Activated CD4-positive, alpha-beta T cell treated with anti-CD3 and anti-CD28 coated beads, Interleukin-2, amount 50 U/mL, for 4 hours (primary cell): ENCODE data around the gene RARA.

ENCODE experiments used
- DNase-seq, 2 experiments: peaks; one replicate each; pipeline ENCODE4 v3.0.0-alpha.2; 2020

The RARA gene

GRCh38 chr17:40317345-40317873, 8.4 kb downstream of the RARA start:
- DNase-seq, result peak in 1 of 2 experiments; percentile 47

GRCh38 chr17:40317880-40318829, 9.2 kb downstream of the RARA start:
- DNase-seq, result peak; percentile 87 to 88

GRCh38 chr17:40318830-40319391, 9.9 kb downstream of the RARA start:
- DNase-seq, result no peak

GRCh38 chr17:40319651-40320540, 10.9 kb downstream of the RARA start:
- DNase-seq, result peak; percentile 76 to 84

DNA sequence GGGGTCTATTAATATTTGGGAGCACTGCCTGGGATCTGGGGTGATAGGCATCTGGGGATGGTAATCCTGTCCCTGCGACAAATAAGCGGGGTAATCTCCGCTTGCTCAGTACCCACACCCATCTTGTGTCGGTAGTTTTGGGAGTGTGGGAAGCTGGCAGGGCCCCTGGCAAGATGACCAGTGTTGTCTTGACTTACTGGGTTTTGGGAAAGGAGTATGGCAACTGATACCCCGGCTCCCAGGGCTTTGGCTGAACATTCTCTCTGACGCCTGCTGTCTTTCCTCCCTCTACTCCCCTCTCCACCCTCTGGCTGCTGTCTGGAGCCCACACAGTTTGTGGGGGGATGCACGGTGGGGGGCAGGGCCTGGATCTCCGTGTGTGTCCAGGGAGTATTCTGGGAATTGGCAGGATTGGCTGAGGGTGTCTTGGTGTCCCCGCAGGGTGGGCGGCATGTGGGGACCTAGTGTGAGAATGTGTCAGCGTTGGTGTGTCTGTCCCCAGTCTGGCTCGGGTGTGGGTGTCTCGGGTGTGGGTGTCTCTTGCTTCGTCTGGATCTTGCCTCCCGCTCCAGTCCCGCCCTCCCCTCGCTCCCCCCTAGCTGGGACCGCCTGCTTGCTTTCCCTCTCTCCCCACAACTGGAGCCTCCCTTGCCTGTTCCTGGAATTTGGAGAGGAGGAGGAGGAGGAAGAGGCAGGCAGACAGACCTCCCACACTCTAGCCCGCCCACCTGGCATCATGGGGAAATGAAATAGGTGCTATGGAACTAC, 12.0 kb downstream of the RARA start:
- peak; percentile 59 to 68 for DNase-seq

DNA sequence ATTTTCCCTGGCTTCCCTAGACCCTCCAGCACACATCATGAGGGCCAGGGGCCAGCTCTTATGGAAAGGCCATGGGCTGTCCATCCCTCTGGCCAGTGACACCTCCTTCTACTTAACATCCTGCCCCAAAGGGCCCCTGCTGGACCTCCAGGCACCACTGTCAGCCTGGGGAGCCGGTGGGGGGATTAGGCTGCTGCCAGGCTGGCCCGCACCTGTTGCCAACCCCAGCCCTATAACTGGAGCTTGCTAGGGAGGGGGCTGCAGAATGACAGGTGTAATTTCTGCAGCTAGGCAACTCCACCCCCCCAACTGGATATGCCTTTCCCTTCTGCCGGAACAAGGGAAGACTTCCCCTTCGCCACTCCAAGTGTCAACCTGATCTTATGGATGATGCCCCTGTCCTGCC, 12.5 kb downstream of the RARA start:
- no peak for DNase-seq

DNA sequence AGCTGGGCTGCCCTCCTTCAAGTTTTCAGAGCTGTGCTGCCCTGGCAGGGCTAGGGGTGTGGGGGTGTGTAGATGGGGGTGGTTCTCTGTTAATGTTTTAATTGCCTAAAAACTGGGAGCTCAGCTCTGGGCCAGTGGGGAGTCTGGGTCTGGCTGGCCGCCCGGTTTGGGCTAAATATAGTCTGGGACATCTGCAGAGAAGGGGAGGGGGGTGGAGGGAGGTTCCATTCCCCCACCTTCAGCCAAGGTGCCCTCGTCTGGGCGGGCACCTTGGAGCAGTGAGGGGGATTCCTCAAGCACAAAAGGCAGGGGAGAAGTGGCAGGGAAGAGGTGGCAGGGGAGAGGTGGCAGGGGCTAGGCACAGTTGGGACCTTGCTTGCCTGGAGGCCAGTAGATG, 13.0 kb downstream of the RARA start:
- DNase-seq, result no peak

GRCh38 chr17:40322358-40323315, 13.7 kb downstream of the RARA start:
- peak; percentile 75 to 78 for DNase-seq

DNA sequence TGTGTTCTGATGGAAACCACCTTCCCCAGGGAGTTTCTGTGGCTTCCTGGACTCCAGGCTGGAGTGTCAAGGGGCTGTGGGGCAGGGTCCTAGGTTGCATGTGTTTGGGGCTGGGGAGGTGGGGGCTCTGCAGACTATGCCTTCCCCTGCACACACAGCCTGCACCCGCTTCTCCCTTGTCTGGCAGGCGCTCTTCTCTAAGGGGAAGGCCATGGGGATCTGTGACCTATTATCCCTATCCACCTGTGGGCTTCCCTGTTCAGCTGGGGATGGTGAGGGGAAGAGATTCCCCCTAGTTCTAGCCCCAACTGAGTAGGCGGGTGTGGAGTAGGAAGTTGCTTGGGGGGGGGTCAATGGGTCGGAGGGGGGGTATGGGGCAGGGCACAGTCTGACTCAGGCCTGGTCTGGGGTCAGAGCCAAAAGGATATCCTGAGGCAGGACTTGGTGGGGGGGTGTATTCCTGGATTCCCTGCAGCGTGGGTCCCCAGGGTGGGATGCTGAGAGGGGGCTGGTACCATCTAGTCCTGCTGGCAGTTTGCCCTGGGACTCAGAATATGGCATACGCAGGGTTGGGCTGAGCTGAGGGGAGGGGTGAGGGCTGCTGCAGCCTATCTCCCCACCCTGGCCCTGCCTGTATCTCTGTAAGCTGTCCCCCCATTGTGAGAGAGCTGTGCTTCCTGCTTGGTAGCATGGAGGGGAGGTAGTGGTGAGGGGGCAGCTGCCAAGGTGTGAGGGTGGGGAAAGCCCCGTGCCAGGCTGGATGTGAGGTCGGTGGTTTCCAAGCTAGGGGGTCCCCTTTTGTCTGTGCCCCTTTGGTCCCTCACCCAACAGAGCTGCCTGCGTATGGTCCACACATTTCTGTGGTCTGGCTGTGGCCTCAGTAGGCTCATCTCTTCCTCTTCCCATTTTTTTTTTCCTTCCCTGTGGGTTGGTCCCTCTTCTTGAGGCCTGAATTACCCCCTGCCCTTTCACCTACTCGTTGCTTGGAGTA, 14.7 kb downstream of the RARA start:
- DNase-seq, result peak; percentile 58 to 67

DNA sequence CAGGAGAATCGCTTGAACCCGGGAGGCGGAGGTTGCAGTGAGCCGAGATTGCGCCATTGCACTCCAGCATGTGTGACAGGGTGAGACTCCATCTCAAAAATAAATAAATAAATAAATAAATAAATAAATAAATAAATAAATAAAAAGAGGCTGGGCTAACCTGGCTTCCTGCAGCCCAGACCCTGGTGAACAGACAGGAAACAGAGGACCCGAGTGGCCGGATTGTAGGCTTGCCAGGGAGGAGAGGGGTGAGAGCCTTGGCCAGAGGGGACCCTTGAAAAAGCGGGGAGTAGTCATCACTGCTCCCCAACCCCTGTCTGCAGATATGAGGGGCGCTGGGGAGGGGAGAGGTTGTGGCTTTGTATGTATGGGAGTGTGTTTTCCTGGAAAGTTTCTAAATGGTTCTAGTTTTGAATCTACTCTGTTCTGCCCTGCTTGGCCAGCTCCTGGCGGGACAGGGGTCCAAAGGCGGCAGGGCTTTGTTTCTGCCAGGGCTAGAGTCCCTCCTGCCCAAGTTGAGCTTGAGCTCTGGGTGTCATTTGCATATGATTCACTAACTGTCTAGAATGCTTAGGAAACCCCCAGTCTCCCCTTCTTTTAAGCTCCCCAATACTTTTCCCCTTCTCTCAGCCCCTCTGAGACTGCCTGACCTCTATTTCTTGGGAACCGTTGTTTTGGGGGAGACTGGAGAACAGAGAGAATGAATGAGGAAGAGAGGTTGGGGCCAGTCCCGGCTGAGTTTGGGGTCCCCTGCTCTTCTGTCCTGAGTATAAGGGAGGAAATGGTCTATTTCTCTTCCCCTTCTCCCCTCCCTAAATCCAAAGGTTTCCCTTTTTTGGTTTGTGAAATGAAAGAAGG, 16.4 kb downstream of the RARA start:
- no peak for DNase-seq

DNA sequence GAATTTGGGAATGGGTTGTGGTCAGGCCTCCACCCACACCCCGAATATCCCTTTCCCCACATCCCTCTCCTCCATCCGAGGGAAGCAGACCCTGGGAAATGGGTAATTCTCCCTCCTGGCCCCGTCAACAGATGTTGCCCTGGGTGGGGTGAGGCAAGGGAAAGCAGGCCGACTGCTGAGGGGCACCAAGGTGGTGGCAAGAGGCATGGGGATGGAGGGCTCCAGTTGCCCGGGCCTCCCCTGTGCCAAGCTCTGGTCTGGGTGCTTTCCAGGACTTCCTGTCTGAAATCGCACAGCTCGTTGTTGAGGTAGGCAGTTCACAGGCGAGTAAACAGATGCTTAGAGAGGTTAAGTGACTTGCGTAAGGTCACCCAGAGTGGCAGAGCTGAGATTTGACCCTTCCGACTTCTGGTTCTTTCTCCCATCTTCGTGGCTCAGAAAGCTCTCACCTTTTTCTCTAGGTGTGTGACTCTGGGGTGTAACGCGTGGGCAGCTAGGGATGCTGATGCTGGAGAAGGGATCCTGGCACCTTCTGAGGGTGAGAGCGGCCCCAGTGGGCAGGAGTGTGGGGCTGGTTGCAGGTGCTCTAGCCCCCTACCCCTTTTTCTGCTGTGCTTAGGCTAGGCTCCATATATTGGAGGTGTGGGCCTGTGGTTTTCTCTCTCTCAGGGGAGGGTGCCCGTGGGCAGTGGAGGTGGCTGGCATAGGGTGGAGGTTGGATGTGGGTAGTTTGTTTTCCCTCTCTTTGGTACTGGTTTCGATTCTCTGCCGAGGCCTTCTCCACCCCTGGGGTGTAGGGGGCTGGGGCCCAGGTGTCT, 17.2 kb downstream of the RARA start:
- peak; percentile 42 to 52 for DNase-seq

DNA sequence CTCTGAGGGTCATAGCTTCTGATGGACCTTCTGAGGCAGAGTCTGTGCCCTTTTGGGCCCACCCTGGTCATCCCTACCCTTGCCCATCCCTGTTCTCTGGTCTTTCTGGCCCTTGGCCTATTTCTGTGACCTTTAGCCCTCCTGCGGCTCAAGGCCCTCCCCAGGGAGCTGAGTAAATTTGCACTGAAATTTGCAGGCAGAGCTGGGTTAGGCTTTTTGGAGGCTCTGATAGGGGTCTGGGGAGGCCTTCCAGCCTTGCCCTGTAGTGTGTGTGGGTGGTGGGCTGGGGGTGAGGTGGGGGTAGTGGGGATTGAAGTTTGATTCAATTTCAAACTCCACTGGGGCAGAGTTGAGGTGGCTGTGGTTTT, 17.8 kb downstream of the RARA start:
- no peak for DNase-seq

GRCh38 chr17:40327244-40327729, 18.3 kb downstream of the RARA start:
- no peak for DNase-seq

- no peak for DNase-seq
Observed at GRCh38 chr17:40327735-40328385, 18.9 kb downstream of the RARA start.

GRCh38 chr17:40328386-40328766, 19.4 kb downstream of the RARA start:
- no peak for DNase-seq

DNA sequence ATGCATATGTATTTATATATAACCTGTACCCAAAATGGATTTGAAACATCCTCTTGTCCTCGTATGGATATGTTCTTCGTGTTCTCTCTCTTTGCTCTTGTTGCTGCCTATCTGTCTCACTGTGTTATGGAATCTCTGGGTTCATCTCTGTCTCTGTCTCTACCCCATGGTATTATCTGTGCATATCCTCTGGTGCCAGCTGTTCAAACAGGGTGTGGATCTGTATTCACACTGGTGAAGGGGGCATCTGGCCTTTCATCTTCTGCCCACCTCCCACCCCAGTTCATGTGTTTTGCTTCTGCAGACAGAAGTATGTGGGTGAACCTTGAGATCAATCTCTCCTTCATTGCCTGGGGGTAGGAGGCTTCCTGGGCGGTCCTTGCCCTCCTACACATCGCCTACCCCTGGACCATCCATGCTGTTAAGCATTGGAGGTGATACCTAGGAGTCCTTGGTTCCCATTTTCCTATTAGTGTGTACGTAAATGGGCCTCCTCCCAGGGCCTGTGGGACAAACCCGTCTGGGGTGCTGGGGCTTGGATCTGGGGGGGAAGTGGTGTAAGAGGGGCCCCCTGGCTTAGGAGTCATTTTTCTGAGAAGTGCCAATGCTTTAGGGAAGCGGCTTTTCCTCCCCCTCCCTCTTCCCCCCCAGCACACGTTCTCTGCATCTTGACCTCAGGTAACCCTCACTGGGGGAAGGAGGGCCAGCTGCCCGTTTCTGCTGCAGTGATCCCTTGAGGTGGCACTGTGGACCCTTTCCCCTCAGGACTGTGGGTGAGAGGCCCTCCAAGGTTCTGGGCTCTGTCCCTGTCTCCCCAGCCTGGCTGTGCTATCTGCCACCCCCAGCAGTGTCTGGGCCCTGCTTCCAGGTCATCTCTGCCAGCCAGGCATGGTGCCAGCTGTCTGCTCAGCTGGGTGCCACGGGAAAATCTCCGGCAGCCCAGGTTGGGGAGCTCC, 21.1 kb downstream of the RARA start:
- no peak for DNase-seq
